ENCODE results near the gene BEAN1. TPM values are rescaled to one million over a fixed set of nuclear protein-coding genes. Genes with fewer than 3 reads are reported as not detected.
A peak's percentile ranks its signal among the peaks of the same experiment; 100 is the strongest.

Gene BEAN1
- total RNA-seq, 1 experiment from 2014 or later, result 1.1 TPM

- ChIA-PET POLR2A (no interaction called here), CTCF (interaction anchor here (2.5 kb wide), 1 partner anchor 22 kb away, joined by 7 read pairs; no protein-coding TSS in a partner anchor)
- no peak for TF ChIP-seq CTCF (IDR thresholded peaks at IDR 0.05; ENCODE audit: unreplicated experiment)
- peaks cover 6% of the 10 kb centered on the region for H3K36me3 Mint-ChIP-seq (ENCODE audit: insufficient read depth, unreplicated experiment)
- BruUV-seq (replicated peaks), result no TSS peak
- no peak overlapping the region for H3K27ac Mint-ChIP-seq (ENCODE audit: low read depth, unreplicated experiment)
- no peak overlapping the region for H3K4me3 Mint-ChIP-seq (ENCODE audit: unreplicated experiment)
- no peak for DNase-seq (ENCODE audit: unreplicated experiment)
- intact Hi-C loops (cut with micrococcal nuclease), result no loop called here
- H3K4me1 Mint-ChIP-seq (ENCODE audit: insufficient read depth, unreplicated experiment), result peaks cover 19% of the 10 kb centered on the region
- peaks cover 16% of the 10 kb centered on the region for H3K9me3 Mint-ChIP-seq (ENCODE audit: unreplicated experiment)
- H3K27me3 Mint-ChIP-seq (ENCODE audit: insufficient read depth, unreplicated experiment), result no peaks in the 10 kb centered on the region
Observed at GRCh38 chr16:66379571-66379941, 47.5 kb upstream of the BEAN1 start.

- POLR2A ChIA-PET, result no interaction called here
Observed at GRCh38 chr16:66380421-66380820, 46.7 kb upstream of the BEAN1 start.

GRCh38 chr16:66381585-66382170 lies 45.4 kb upstream of the BEAN1 start:
- no peak for DNase-seq (ENCODE audit: unreplicated experiment)
- Mint-ChIP-seq H3K27ac (ENCODE audit: low read depth, unreplicated experiment) (no peak overlapping the region), H3K4me1 (ENCODE audit: insufficient read depth, unreplicated experiment) (peaks cover 19% of the 10 kb centered on the region), H3K27me3 (ENCODE audit: insufficient read depth, unreplicated experiment) (no peaks in the 10 kb centered on the region), H3K36me3 (ENCODE audit: insufficient read depth, unreplicated experiment) (peaks cover 2% of the 10 kb centered on the region), H3K4me3 (ENCODE audit: unreplicated experiment) (no peak overlapping the region), H3K9me3 (ENCODE audit: unreplicated experiment) (peaks cover 16% of the 10 kb centered on the region)
- BruUV-seq (replicated peaks), result no TSS peak
- TF ChIP-seq CTCF (IDR thresholded peaks at IDR 0.05; ENCODE audit: unreplicated experiment), result no peak
- POLR2A ChIA-PET, result interaction anchor here (0.6 to 1.0 kb wide), 2 partner anchors 13 to 23 kb away, joined by 3 read pairs; no protein-coding TSS in a partner anchor
- intact Hi-C loops (cut with micrococcal nuclease), result no loop called here
- CTCF ChIA-PET, result interaction anchor here (0.7 to 1.0 kb wide), 3 partner anchors 14 to 246 kb away, joined by 3 to 5 read pairs (median 4); no protein-coding TSS in a partner anchor

More at GRCh38 chr16:66380421-66380820, 46.7 kb upstream of the BEAN1 start:
- H3K9me3 Mint-ChIP-seq (ENCODE audit: unreplicated experiment), result peaks cover 16% of the 10 kb centered on the region
- CTCF ChIA-PET, result no interaction called here
- peaks cover 19% of the 10 kb centered on the region for H3K4me1 Mint-ChIP-seq (ENCODE audit: insufficient read depth, unreplicated experiment)
- DNase-seq (ENCODE audit: unreplicated experiment), result no peak
- intact Hi-C loops (cut with micrococcal nuclease), result no loop called here
- no peak overlapping the region for H3K27ac Mint-ChIP-seq (ENCODE audit: low read depth, unreplicated experiment)
- peaks cover 6% of the 10 kb centered on the region for H3K36me3 Mint-ChIP-seq (ENCODE audit: insufficient read depth, unreplicated experiment)
- no peaks in the 10 kb centered on the region for H3K27me3 Mint-ChIP-seq (ENCODE audit: insufficient read depth, unreplicated experiment)
- H3K4me3 Mint-ChIP-seq (ENCODE audit: unreplicated experiment), result no peak overlapping the region
- BruUV-seq (replicated peaks), result no TSS peak
- TF ChIP-seq CTCF (IDR thresholded peaks at IDR 0.05; ENCODE audit: unreplicated experiment), result no peak

- H3K27ac Mint-ChIP-seq (ENCODE audit: low read depth, unreplicated experiment), result peak overlapping the region; percentile 64
- no TSS peak for BruUV-seq (replicated peaks)
- no peaks in the 10 kb centered on the region for H3K27me3 Mint-ChIP-seq (ENCODE audit: insufficient read depth, unreplicated experiment)
- H3K9me3 Mint-ChIP-seq (ENCODE audit: unreplicated experiment), result peaks cover 16% of the 10 kb centered on the region
- no peaks in the 10 kb centered on the region for H3K36me3 Mint-ChIP-seq (ENCODE audit: insufficient read depth, unreplicated experiment)
- DNase-seq (ENCODE audit: unreplicated experiment), result peak; percentile 60
- no peak overlapping the region for H3K4me3 Mint-ChIP-seq (ENCODE audit: unreplicated experiment)
- intact Hi-C loops (cut with micrococcal nuclease), result no loop called here
- no peak for TF ChIP-seq CTCF (IDR thresholded peaks at IDR 0.05; ENCODE audit: unreplicated experiment)
- CTCF ChIA-PET, result interaction anchor here (0.7 to 1.0 kb wide), 2 partner anchors 14 to 247 kb away, joined by 4 to 5 read pairs; no protein-coding TSS in a partner anchor
- peaks cover 19% of the 10 kb centered on the region for H3K4me1 Mint-ChIP-seq (ENCODE audit: insufficient read depth, unreplicated experiment)
- POLR2A ChIA-PET, result interaction anchor here (0.6 kb wide), 1 partner anchor 23 kb away, joined by 3 read pairs; no protein-coding TSS in a partner anchor
Observed at GRCh38 chr16:66382171-66382965, 44.7 kb upstream of the BEAN1 start.
